Heart right ventricle (tissue), 16 donors: ENCODE measurements around the gene LAMA4. TPM values are rescaled to one million over a fixed set of nuclear protein-coding genes. Genes with fewer than 3 reads are reported as not detected.

Source experiments
- ATAC-seq, 8 donors: fragments of 200-7000 bp; cut with Tn5 transposase; one replicate each; pipeline ENCODE4 v1.9.1; 2020; ENCODE audit warnings: mild to moderate bottlenecking in 8 of 8, moderate library complexity in 8 of 8, moderate number of reproducible peaks in 1 of 8
- DNase-seq, 2 donors: peaks; one replicate each; pipeline ENCODE4 v3.0.0-alpha.2; 2020
- H3K27ac ChIP-seq, 10 donors: fragments of 200-600 bp; sonication (generic) in 2 of 10; one replicate each; pipeline versions ENCODE4 v1.5.0 to v1.8.0; 2020 to 2022; ENCODE audit warnings: mild to moderate bottlenecking in 3 of 10
- H3K27me3 ChIP-seq, 7 donors: fragments of 200-600 bp; one replicate each; pipeline ENCODE4 v1.8.0; 2021 to 2022; ENCODE audit warnings: mild to moderate bottlenecking in 2 of 7
- H3K36me3 ChIP-seq, 9 donors: fragments of 200-600 bp; sonication (generic) in 1 of 9; one replicate each; pipeline versions ENCODE4 v1.5.0 to v1.8.0; 2020 to 2022; ENCODE audit warnings: mild to moderate bottlenecking in 2 of 9
- H3K4me1 ChIP-seq, 9 donors: fragments of 200-600 bp; sonication (generic) in 1 of 9; one replicate each; pipeline versions ENCODE4 v1.5.0 to v1.8.0; 2020 to 2022; ENCODE audit warnings: mild to moderate bottlenecking in 4 of 9
- H3K4me3 ChIP-seq, 10 donors: fragments of 200-600 bp; sonication (generic) in 2 of 10; one replicate each; pipeline versions ENCODE4 v1.5.0 to v1.8.0; 2020 to 2022; ENCODE audit warnings: mild to moderate bottlenecking in 7 of 10, moderate library complexity in 2 of 10
- H3K9me3 ChIP-seq, 11 donors: fragments of 200-600 bp in 10 of 11; sonication (generic) in 2 of 11; one replicate each; pipeline versions ENCODE4 v1.5.0 to v1.8.0; 2013 to 2022; ENCODE audit warnings: mild to moderate bottlenecking in 2 of 11, control low read depth in 1 of 11, moderate library complexity in 1 of 11
- WGBS, 2 donors: extraction: QIAGEN DNeasy Blood & Tissue Kit; methylation state at CpG; one replicate each; pipeline ENCODE4 v1.1.7; 2013; ENCODE audit warnings: inconsistent platforms in 1 of 2; 5-methylcytosine and 5-hydroxymethylcytosine counted together
- intact Hi-C, 10 donors: fragments of 100-400 bp; cut with DNase I; formaldehyde crosslinking; loops; one replicate each; pipeline versions ENCODE4 v1.11.1 to v1.14.2; 2022
- polyA plus RNA-seq, 2 donors: library from polyadenylated mRNA; stranded (reverse); fragments of 200-250 nt; gene quantifications; one replicate each; pipeline ENCODE4 v1.2.3, GENCODE V29; 2013
- total RNA-seq, 10 donors: library from RNA; stranded (reverse); fragmentation: NEBNext Ultra II Directional in 3 of 10; extraction: Animal tissue kit (Norgen Biotek cat#: 25700) in 3 of 10; gene quantifications; one replicate each; pipeline versions ENCODE4 v1.2.1 to v1.2.4, GENCODE V29; 2021 to 2023
- TF ChIP-seq, protein P1 (sequence below), 9 donors: fragments of 200-600 bp; sonication (generic) in 2 of 9; IDR thresholded peaks; one replicate each; pipeline versions ENCODE4 v1.5.0 to v1.8.0; 2021 to 2022; ENCODE audit warnings: antibody characterized with exemption in 9 of 9, mild to moderate bottlenecking in 5 of 9, moderate library complexity in 1 of 9
- donor health status: Arrhythmogenic right ventricular cardiomyopathy.
- donor health status: ischemic (EF 13 %, LVEDD 7.1; RV severe dilation, severe dysfunction).
- donor health status: healthy with polysubstance abuse.
- donor health status: DM: no; HTN: yes; CAD: no.
- donor health status: DM: no; HTN: no; CAD: no.
- donor health status: ischemic (EF 25% LVEDD 6.9; RV normal size, moderate dysfunction).
- donor health status: ischemic (EF 25% LVEDD 5.7; RV mildly dilated, moderate dysfunction).
- donor health status: healthy.
- donor health status: DM: yes; HTN: yes; CAD: no.
- donor health status: Ischemic cardiomyopathy.
- donor health status: ischemic (EF 35%, LVEDD 5.7; RV mildly dilated, moderate dysfunction).
- donor health status: nonischemic (EF 11% LVEDD 7.7; RV severe dilation, severe dysfunction).
- donor health status: DM: yes; HTN: yes; CAD: no.
- donor health status: PGD.
- donor health status: ischemic (EF 29% LVEDD 5.4; RV normal size, mild dysfunction).
- donor health status: nonischemic (EF 23%, LVEDD 6.1; RV moderate dilation, normal function).

The LAMA4 gene
- total and polyA plus RNA-seq, 12 donors = 23.7 to 103 (median 82.5) TPM

- 88 to 91% methylated on average over 4 of the region's 4 CpGs for WGBS, 2 donors
- no peak for ATAC-seq
These were observed 97.7 kb downstream of the LAMA4 start for GRCh38 chr6:112156668-112157067.

GRCh38 chr6:112155886-112156285, 98.5 kb downstream of the LAMA4 start:
- no peaks in the 10 kb centered on the region for H3K27me3 ChIP-seq
- peak; percentile 29 to 69 (median 52) for ATAC-seq
- peak overlapping the region in 7 of 10 donors; percentile 2 to 65 (median 36) for H3K27ac ChIP-seq
- DNase-seq = no peak
- H3K4me3 ChIP-seq = no peak overlapping the region
- H3K9me3 ChIP-seq = no peaks in the 10 kb centered on the region
- H3K4me1 ChIP-seq = peaks cover 0 to 27% (median 8%) of the 10 kb centered on the region in 9 donors
- TF ChIP-seq, protein P1, sequence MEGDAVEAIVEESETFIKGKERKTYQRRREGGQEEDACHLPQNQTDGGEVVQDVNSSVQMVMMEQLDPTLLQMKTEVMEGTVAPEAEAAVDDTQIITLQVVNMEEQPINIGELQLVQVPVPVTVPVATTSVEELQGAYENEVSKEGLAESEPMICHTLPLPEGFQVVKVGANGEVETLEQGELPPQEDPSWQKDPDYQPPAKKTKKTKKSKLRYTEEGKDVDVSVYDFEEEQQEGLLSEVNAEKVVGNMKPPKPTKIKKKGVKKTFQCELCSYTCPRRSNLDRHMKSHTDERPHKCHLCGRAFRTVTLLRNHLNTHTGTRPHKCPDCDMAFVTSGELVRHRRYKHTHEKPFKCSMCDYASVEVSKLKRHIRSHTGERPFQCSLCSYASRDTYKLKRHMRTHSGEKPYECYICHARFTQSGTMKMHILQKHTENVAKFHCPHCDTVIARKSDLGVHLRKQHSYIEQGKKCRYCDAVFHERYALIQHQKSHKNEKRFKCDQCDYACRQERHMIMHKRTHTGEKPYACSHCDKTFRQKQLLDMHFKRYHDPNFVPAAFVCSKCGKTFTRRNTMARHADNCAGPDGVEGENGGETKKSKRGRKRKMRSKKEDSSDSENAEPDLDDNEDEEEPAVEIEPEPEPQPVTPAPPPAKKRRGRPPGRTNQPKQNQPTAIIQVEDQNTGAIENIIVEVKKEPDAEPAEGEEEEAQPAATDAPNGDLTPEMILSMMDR (IDR thresholded peaks at IDR 0.05) = no peak
- WGBS, 2 donors = 42% methylated on average over 3 of the region's 3 CpGs
- intact Hi-C loops = no loop called here
- H3K36me3 ChIP-seq = peaks cover 0 to 100% (median 50%) of the 10 kb centered on the region in 9 donors

More at GRCh38 chr6:112156668-112157067, 97.7 kb downstream of the LAMA4 start:
- Histone ChIP-seq H3K36me3 (peaks cover 0 to 100% (median 54%) of the 10 kb centered on the region in 9 donors), H3K27ac (peak overlapping the region in 5 of 10 donors; percentile 2 to 65 (median 36)), H3K4me1 (peaks cover 0 to 27% (median 8%) of the 10 kb centered on the region in 9 donors), H3K4me3 (no peak overlapping the region), H3K27me3 (no peaks in the 10 kb centered on the region), H3K9me3 (no peaks in the 10 kb centered on the region)
- DNase-seq = no peak
- intact Hi-C loops = no loop called here
- TF ChIP-seq, protein P1 (IDR thresholded peaks at IDR 0.05) = no peak

DNA sequence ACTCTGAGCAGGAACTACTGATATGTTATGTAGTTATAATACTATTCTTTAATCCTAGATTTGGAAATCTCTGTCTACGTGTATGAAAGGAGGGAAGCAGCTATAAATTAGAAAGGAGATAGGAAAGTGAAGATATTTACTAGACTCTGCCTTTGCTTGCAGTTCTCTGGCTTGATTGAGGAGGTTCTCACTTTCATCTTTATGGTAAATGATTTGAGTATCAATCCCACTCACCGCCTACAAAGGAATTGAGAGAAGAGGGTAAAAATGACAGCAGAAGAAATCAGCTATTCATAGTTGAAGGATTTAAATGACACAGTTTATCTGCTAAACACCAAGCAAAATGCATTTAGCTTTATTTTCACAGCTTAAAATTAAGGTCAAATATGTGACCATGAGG, 99.7 kb downstream of the LAMA4 start:
- TF ChIP-seq, protein P1 (IDR thresholded peaks at IDR 0.05) = no peak
- WGBS, 2 donors = 91 to 95% methylated on average over 2 of the region's 2 CpGs
- Histone ChIP-seq H3K4me3 (no peak overlapping the region), H3K27me3 (no peaks in the 10 kb centered on the region), H3K4me1 (peaks cover 0 to 35% (median 13%) of the 10 kb centered on the region in 9 donors), H3K27ac (peak overlapping the region in 5 of 10 donors; percentile 14 to 65 (median 36)), H3K9me3 (no peaks in the 10 kb centered on the region), H3K36me3 (peaks cover 0 to 98% (median 47%) of the 10 kb centered on the region in 9 donors)
- intact Hi-C loops = no loop called here
- DNase-seq (no peak), ATAC-seq (no peak)

DNA sequence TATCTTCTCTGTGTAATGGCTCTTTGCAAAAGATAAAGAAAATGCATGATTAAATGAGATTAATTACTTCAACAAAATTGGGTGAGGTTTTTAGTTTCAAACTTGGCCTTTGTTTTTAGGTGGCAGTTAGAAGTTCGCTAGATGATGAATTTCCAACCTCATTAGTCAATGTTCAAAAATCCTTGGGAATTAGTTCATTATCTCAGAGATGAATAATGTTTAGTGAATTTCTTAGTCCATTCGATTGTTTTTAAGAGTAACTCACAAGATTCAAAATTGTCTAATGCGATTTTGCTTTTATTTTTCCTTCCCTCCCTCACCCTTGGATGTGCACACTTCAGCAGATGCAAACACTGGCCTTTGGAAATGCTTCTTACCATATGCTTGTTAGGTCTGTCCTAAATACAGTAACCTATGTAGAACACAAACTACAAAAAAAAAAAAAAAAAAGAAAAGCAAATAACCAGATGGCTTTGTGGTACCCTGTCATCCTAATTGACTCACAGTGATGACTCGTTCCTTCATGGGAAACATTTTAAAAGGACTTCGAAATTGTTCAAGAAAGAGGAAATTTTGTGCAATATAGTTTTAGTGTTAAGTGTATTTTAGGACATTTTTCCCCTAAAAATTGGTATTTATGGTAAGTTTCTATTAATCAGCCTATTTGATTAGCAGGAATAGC, 100.3 kb downstream of the LAMA4 start:
- Histone ChIP-seq H3K9me3 (no peaks in the 10 kb centered on the region), H3K27ac (peak overlapping the region in 3 of 10 donors; percentile 31 to 42 (median 36)), H3K4me1 (peaks cover 0 to 41% (median 15%) of the 10 kb centered on the region in 9 donors), H3K4me3 (no peak overlapping the region), H3K27me3 (no peaks in the 10 kb centered on the region), H3K36me3 (peaks cover 0 to 98% (median 47%) of the 10 kb centered on the region in 9 donors)
- intact Hi-C loops = no loop called here
- 68 to 84% methylated on average over 5 of the region's 5 CpGs for WGBS, 2 donors
- TF ChIP-seq, protein P1 (IDR thresholded peaks at IDR 0.05) = no peak
- DNase-seq (no peak), ATAC-seq (peak in 1 of 8 donors; percentile 32)
